GM18517 (cell line): ENCODE results near the gene ARID3C.

Source experiments
- ATAC-seq: cut with Tn5 transposase; IDR thresholded peaks from one replicate; pipeline ENCODE4 v1.9.1; 2021; ENCODE audit warnings: mild to moderate bottlenecking, moderate library complexity; ENCODE audit not compliant: unreplicated experiment

ARID3C gene

DNA sequence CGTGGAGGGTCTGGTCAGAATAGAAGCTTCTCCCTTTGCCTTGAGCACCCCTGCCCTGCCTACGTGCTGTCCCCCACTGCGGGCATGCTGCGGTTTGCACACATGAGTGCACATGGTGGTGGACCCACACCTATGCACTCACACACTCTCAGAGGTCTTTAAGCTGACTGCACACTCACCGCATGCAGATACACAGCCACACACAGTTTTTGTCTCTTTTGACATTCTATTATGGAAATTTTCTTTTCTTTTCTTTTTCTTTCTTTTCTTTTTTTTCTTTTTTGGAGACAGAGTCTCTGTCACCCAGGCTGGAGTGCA is 584 bp upstream of the ARID3C start:
- ATAC-seq = no peak

DNA sequence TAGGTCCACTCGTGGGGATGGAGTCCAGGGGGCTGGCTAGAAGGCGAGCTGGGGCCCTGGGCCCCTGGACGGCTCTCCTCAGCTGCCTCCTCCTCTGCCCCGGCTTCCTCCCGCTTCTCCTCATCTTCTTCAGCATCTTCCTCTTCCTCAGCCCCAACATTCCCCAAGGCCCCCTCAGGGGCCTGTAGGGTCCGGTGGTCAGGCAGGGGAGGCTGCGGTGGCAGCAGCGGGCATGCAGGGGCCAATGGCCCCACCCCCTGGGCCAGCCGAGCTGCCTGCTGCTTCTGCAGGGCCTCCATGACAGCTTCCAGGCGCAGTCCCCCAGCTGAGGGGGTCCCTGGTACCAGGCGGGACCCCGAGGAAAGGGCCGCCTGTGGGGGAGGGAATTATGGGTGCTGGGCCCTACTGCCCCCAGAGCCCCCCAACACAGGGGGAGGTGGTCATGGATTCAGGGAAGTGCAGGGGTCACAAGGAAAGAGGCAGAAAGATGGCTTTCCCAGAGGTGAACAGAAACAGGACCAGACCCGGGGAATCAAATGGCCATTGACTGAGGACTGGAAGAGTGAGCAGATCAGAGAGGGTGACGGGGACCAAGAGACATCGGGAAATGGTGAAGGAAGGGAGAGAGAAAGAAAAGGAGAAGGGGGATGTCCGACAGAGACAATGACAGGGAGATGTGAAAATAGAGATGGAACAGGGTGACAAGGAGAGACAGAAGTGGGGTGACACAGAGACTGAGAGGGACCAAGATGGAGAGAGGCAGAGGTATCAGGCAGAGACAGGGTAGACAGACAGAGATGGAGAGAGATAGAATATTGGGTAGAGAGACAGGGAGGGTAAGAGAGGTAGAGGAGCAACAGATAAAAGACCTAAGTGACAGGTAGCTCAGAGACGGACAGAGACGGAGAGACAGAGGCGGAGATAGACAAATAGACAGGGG is 880 bp downstream of the ARID3C start:
- ATAC-seq = no peak

DNA sequence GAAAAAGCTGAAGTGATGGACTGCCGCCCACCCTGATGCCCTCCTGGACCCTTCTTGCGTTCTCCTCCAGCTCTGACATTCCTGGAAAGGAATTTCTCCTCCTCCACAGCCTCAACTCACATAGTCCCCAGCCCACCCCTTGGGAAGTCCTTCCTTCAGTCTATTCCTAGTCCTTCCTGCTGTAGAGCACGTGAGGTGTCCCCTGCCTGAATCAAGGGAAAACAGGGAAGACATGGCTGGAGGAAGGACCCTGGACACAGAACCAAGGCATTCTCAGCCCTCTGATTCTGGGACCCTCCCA is 3.7 kb downstream of the ARID3C start:
- no peak for ATAC-seq

DNA sequence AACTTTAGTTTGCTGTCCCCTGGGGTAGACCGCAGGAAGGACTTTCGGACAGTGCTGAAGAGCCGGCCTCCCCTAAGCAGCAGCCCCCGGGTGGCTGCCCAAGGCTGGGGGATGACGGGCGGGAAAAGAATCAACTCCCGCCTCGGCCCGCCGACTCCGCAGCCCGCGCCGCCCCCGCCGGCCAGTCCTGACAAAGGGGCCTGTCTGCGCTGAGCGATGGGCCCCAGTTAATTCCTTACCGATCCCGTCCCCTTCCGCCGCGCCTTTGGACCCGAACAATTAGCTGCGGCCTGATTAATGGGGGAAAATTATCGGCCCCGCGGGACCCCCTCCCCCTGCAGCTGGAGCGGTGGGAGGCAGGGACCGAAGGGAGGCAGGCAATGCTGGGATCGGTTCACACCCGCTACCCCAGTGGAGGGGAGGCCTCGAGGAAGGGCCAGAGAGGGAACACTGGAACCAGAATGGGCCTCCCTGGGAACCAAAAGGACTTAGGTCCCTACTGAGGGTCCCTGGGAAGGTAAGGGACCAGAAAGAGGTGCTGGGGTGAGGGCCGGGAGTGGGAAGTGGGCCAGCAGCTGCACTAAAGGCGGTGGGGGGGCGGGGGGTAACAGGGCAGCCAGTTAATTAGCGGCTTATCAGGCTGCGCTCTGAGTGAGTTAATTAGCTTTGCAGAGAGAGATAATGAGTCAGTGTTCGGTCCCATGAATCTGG is 4.2 kb downstream of the ARID3C start:
- ATAC-seq = no peak

DNA sequence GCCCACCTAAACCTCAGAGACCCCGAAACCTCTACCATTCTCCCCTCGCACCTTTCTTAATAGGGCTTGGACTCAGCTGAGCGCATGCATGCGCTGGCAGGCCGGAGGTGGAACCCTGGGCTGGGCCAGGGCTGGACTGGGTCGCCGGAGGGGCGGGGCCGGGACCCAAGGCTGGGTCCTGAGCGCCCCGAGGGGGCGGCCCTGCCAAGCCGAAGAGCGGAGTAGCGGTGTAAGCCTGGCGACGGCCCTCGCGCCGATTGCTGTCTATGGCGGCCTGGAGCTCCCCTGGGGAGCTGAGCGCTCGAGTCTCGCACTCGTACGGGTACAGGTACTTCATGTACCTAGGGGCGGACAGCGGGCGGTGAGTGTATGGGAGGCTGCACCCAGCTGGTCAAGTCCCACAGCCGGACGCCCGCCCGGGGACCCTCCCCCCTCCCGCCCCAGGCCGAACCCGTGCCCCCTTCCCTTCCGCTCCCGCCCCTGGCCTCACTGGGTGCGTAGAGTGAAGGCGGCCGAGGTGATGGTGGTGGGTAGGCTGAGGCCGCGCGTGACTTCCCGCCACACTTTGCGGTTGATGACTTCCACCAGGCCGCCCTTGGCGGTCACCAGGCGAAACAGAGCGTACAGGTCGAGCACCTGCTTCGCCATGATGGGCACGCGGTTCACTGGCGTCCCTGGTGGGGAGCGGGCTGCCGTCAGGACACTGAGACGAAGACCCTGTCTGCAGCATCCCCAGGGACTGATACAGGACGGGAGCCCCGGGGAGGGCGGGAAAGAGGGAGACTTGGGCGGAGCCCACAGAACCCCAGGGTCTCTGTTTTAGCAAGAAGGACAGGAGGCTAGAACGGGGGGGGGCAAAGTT is 5.3 kb downstream of the ARID3C start:
- ATAC-seq = no peak

DNA sequence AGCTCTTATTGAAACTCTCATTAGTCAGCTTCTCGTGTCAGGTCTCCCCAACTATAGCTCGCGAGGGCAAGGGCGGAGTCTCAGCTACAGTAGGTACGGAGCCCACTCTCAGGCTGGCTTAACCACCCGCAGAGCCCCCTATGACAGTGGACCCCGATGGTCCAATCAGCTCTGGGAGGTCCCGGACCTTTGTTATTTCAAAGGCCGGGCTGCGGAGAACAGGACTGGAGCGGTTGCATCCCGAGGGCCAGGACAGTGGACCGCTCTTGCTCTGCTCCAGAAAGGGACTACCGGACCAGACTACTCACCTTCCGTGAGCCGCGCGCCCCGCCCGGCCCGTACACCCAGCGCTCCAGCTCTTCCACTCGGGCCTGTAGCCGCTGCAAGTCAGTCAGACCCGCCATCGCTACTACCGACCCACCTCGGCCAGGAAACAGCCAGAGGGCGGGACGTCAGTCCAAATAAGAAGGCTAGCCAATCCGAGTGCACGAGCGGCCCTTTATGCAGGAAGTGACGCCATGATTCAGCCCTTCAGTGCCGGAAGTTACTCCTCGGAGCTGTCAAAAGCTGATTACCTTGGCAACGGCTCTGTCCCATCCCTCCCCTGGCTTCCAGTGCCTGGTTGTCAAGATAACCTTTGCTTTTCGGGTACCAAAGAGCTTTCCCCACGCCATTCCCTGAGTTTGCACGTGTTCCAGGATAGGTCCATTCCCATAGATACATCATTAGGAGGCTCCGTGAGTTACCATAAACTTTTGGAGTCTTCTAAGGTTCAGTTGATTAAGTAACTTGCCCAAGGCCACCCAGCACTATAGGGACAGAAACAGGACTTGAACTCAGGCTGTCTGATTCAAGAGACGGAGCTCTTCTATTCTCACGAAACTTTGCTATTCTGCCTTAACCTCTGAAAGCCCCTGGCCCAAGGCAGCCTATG is 8.5 kb downstream of the ARID3C start, which contains the start of gene DCTN3:
TSS of gene DCTN3 (minus strand) at position 435 of the 934 bp plus-strand sequence. CDS start at position 404, 31 bp downstream.
- ATAC-seq = peak; percentile 99

DNA sequence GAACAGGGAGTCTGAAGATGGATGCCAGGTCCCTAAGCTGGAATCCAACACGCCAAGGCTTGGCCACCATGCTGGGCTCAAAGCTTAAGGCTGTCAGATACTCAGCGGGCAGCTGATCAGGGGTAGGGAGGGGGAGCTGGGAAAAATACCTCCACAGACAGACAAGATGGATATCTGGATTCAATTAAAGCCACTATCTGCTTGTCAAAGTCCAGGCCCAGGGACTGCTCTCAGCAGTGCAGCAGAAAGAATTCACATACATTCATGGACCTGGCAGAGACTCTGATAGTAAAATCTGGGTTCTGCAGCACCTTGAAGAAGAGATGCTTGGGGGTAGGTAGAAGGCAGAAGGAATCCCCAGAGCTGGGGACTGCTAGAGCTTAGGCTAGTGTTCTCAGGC is 13.7 kb downstream of the ARID3C start:
- ATAC-seq = no peak

DNA sequence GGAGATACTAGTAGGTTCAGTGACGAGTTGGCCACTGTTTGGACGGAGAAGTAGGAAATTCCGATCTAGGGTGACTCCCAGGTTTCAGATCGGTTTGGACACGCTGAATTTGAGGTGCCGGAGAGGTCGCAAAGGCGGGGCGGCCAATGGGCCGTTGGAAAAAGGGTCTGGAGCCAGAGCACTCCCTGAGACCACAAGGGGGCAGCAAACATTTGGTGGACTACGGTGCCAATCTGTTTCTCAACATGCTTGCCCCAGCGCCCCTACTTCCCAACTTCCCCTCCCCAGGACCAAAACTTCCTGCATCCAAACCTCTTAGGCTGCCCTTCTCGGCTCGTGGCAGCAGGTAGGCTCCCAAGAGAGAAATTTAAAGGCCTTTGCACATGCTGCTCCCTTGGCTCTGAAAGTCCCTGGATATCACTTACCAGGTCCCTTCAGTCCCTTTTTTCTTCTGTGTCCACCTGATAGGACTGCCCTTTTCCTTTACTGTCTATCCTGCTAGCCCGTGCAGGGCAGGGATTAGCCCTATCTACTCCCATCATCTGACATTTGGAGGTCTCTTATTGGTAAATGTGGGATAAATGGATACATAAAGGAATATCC is 16.0 kb downstream of the ARID3C start:
- no peak for ATAC-seq

DNA sequence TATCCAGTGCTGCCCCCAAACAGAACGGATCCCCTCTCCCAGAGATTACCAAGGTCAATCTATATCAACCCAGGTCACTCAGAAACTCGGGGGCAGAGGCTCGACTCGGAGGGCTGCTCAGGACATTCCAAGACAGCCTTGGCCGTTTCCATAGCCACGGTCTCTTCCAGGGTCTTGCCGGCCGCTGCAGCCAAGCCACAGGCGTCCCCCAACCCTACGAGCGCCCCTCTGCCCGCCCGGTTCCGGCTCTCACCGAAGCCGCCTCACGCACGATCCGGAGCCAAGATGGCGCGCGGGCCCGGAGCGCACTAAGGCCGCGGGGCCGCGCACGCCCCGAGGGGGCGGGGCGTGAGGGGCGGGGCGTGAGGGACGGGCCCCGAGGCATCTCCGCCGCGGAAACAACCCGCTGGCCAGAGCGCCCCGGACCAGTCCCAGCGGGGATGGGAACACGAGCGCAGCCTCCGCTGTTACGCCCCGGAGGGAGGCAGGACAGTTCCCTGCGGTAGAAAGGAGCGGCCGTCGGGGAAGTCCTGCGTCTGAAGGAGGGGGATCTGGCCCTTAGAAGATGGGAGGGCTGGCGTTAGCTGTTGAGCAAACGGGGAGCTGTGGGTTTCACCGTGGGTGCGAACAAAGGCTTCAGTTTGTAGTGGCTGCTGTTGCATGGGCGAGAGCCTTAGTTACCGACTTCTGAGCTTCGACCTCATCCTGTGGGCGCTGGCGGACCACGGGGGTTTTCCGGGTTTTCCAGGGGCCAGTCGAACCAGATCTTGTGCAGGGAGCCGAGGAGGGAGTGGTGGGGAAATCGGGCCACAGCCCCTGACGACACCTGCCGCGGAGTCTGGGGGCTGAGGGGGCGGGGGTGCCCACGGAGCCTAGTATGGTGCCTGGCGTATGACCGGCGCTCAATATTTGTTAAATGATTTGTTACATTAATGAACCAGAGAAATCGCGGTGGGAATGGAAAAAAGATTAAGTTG is 16.8 kb downstream of the ARID3C start, which contains the start of gene RPP25L:
TSS of gene RPP25L (minus strand) at position 287 of the 977 bp plus-strand sequence. CDS start 801 bp downstream, outside the sequence.
- peak; percentile 69 for ATAC-seq

DNA sequence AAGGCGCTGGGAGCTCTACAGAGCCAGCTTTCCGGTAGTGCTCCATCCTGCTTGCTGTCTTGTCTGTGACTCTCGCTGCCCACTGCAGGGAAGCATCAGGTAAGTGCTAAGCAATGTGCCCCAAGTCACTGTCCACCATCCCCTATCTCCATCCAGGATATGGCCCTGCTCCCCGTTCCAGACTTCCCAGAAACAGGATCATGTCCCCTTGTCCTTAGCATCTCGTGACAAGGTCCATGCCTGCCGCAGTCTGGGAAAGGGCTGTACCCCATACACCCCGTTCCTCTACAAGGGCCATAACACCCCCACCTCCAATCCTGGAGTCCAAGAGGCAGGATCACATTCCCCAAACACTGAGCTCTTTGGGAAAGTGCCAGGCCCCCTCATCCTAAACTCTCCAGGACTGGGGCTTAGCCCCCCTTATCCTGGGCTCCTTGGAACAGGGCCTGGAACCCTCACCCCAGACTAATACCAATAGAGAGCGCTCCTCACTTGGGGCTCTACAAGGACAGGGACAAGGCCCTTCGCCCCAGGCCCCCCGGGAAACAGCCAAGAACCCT is 17.5 kb downstream of the ARID3C start:
- ATAC-seq = no peak

DNA sequence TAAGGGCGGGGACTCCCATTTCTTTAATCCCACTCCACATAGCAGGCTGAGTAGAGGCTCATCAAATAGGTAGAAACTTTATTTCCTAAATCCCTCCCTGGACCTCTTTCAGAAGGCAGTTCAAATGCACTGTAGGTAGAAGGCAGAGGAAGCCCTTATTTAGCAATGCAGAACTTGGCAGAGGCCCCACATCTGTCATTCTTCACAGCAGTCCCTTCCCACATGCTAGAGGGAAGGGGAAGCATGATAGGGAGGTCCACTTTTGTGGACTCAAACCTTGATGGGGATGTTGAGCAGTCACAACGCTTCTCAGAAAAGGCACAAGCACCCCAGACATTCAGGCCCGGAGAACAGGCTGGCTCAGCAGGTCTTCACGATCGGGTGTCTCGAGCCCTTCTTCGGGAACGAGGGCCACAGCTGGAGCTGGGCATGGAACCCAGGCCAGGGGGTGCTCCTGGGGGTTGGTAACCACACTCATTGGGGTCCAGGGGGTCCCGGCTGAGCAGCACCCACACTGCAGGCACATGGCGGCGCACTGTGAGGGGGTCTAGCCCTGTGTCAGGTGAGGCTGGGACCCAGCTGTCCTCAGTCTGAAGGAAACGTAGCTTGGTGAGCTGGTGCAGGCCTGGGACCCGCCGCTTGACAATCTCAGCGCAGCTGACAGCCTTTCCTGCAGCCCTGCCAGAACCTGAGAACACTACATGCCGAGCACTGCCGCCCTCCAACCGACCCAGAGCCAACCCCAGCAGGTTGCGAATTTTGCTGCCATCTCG is 18.2 kb downstream of the ARID3C start:
- no peak for ATAC-seq

DNA sequence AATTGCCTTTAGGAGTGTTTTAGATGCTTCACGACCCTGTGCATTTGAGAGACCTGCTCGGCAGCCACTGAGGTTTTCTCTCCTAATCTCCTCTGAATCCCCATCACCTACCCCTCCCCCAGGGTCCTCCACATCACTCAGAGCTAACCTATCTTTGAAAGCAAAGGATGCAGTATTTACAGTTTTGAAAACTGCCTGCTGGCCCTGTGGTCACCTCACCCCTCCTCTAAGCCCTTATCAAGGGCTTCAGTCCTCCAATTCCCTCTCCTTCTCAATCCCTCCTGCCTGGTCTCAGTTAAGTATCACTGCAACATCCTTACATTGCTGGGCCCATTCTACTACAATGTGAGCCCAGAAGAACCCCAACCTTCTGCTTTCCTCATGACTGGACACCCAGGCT is 21.5 kb downstream of the ARID3C start:
- ATAC-seq = no peak

DNA sequence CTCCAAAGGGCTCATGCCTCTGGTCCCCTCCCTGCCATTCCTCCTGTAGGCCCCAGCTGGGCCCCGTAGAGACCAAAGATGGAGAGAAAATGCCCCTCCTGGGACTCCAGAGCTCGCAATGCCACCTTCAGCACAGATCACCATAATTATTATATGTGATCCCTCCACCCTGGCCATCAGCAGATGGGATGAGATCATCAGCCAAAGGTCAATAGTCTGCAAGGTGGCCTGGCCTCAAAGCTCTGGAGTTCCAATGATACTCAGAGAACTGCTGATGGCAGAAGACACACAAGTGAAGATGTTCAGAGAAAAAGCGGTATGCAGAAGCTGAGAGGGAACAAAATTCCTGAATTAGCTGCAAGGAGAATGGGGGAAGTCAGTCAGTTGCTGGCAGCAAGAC is 22.0 kb downstream of the ARID3C start:
- no peak for ATAC-seq

DNA sequence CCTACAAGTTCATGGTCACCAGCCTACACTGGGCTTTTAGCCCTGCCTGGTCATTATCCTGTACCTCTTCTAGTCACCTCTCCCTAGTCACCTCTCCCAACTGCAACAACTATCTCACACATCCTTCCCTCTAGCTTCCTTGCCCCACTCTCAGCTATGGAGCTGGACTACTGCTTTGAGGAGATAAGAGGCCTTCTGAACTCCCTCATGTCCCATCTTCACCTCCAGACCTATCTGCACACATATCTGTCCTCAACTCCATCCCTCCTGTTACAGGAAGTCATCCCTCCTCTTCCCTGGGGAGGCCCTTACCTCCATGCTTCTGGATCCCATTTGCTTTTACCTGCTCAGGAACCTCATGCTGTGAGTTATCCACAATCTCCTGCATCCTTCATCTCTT is 22.7 kb downstream of the ARID3C start:
- ATAC-seq = no peak

DNA sequence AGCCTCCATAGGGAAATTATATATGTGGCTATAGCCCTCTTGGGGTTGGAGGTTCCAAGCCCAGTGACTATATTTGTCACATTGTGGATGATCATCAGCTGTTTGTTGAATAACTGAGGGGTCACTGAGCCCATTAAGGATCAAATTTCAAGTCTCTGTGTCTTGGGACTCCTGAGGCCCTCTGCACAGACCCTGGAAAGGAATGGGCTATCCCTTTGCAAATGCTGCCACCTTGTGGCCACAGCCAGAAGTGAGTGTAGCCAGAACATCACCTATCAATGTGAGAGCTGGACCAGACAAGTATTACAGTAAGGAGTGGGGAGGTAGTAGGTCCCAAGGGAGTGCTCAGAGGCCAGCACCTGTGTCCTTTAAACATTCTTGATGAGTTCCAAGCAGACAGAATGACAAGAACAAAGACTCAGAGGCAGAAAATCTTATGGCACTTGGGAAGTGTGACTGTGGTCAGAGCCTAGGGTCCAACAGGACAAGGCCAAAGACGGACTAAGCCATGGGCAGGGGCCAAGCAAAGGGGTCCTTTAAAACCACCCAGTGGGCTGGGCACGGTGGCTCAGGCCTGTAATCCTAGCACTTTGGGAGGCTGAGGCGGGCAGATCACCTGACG is 25.1 kb downstream of the ARID3C start:
- peak; percentile 74 for ATAC-seq

DNA sequence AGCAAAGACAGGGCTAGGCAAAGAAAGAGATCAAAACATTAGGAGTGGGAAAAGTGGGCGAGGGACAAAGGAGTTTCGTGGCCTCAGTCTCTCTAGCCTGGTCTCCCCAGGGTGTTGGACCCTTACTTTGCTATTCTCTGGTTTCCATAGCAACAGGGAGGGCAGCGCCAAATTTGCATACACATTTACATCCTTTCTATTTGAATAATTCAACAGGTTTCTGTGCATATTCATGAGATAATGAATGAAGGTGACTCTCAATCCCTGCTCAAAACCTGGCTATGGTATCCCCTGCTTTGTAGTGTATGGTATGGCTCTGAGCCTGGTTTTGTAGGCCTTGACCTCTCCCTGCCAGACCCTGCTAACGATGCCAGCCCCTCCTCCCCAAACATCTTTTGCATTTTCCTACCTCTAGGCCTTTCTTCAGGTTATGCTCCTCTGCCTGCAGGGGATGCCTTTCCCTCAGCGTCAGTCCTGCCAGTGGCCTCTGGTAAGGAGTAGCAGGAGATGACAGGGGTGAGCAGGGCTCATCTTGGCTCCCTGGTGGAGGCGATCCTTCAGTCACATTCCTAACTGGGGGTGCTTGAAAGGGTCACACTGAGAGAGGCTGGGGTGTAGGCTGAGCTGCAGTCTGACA is 26.8 kb downstream of the ARID3C start:
- no peak for ATAC-seq

DNA sequence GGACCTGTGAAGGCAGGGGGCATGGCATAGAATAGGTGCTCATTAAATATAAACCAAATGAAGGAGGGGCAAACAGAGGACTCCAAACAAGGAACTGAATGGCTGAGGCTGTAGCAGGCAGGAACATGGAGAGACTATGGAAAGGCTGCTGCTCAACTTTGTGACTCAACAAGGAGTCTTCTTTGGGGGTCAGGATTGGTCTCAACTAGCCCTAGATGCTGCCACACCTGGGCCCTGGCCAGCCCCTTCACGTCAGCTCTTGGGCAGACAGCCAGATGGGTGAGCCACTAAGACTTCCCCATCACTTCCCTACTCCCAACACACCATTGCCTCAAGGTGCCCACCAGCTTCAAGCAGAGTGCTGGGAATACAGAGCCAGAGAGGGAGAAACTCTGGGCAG is 28.0 kb downstream of the ARID3C start:
- no peak for ATAC-seq
